HepG2 (cell line): ENCODE results near the gene ATG4D. TPM values are rescaled to one million over a fixed set of nuclear protein-coding genes. Genes with fewer than 3 reads are reported as not detected.

ENCODE experiments used
- AFF4 ChIP-seq: sonication (generic); formaldehyde crosslinking; IDR thresholded peaks from 2 replicates; pipeline ENCODE4 v1.4.0; 2020; ENCODE audit warnings: missing genetic modification reagents
- AGO2 ChIP-seq: fragments of 200-400 bp; formaldehyde crosslinking; optimal IDR thresholded peaks from 2 replicates; pipeline ENCODE3; 2017; ENCODE audit warnings: mild to moderate bottlenecking, low read depth, low read length, moderate library complexity
- EZH2 ChIP-seq: conservative IDR thresholded peaks from 2 replicates; pipeline ENCODE4 v1.6.1; 2012; ENCODE audit warnings: mild to moderate bottlenecking, low read depth, low read length, moderate library complexity
- GATAD2A ChIP-seq: IDR thresholded peaks from 2 replicates; pipeline ENCODE4 v1.6.1; 2016
- GLI4 ChIP-seq: sonication (generic); formaldehyde crosslinking; IDR thresholded peaks from 2 replicates; pipeline ENCODE4 v1.5.1; 2020; ENCODE audit warnings: missing genetic modification reagents, mild to moderate bottlenecking, moderate library complexity, borderline replicate concordance
- HDAC1 ChIP-seq: sonication (generic); formaldehyde crosslinking; IDR thresholded peaks from 2 replicates; pipeline ENCODE4 v1.5.1; 2020; ENCODE audit warnings: mild to moderate bottlenecking, missing genetic modification reagents
- HNRNPLL ChIP-seq: fragments of 200-400 bp; formaldehyde crosslinking; IDR thresholded peaks from 2 replicates; pipeline ENCODE4 v1.6.1; 2017; ENCODE audit warnings: mild to moderate bottlenecking, low read depth, low read length; ENCODE audit not compliant: poor library complexity, severe bottlenecking
- JARID2 ChIP-seq: sonication (generic); formaldehyde crosslinking; IDR thresholded peaks from 2 replicates; pipeline ENCODE4 v1.8.1; 2023; ENCODE audit warnings: missing genetic modification reagents, inconsistent platforms; ENCODE audit not compliant: insufficient replicate concordance
- KDM4B ChIP-seq: sonication (generic); formaldehyde crosslinking; IDR thresholded peaks from 2 replicates; pipeline ENCODE4 v1.4.0; 2020; ENCODE audit warnings: missing genetic modification reagents
- PATZ1 ChIP-seq: sonication (generic); formaldehyde crosslinking; IDR thresholded peaks from 2 replicates; pipeline ENCODE4 v1.4.0; 2020; ENCODE audit warnings: missing genetic modification reagents
- POLR2A ChIP-seq, 2 experiments: IDR thresholded peaks; 2 replicates each; pipeline ENCODE4 v1.6.1; 2011; ENCODE audit warnings: low read depth in 2 of 2, low read length in 2 of 2, mild to moderate bottlenecking in 1 of 2, moderate library complexity in 1 of 2; ENCODE audit not compliant: insufficient read depth in 1 of 2
- POLR2AphosphoS2 ChIP-seq: IDR thresholded peaks from 2 replicates; pipeline ENCODE4 v1.6.1; 2011; ENCODE audit warnings: low read depth, low read length, improper control_type of control experiment
- PREB ChIP-seq: sonication (generic); formaldehyde crosslinking; IDR thresholded peaks from 2 replicates; pipeline ENCODE4 v1.4.0; 2020; ENCODE audit warnings: missing genetic modification reagents
- SCMH1 ChIP-seq: sonication (generic); formaldehyde crosslinking; IDR thresholded peaks from 2 replicates; pipeline ENCODE4 v1.9.0; 2021; ENCODE audit warnings: missing genetic modification reagents, mild to moderate bottlenecking, borderline replicate concordance
- ZNF225 ChIP-seq: sonication (generic); formaldehyde crosslinking; IDR thresholded peaks from 2 replicates; pipeline ENCODE4 v1.4.0; 2020; ENCODE audit warnings: mild to moderate bottlenecking, missing genetic modification reagents
- ZNF335 ChIP-seq: sonication (generic); formaldehyde crosslinking; IDR thresholded peaks from 2 replicates; pipeline ENCODE4 v1.4.0; 2020; ENCODE audit warnings: missing genetic modification reagents
- ZNF414 ChIP-seq: sonication (generic); formaldehyde crosslinking; IDR thresholded peaks from 2 replicates; pipeline ENCODE4 v1.5.0; 2020; ENCODE audit warnings: missing genetic modification reagents
- ZNF781 ChIP-seq: sonication (generic); formaldehyde crosslinking; IDR thresholded peaks from 2 replicates; pipeline ENCODE4 v1.5.1; 2020; ENCODE audit warnings: borderline replicate concordance, mild to moderate bottlenecking, missing genetic modification reagents; ENCODE audit errors: not compliant biosample characterization
- ZNF800 ChIP-seq: sonication (generic); formaldehyde crosslinking; IDR thresholded peaks from 2 replicates; pipeline ENCODE4 v1.4.0; 2020; ENCODE audit warnings: missing genetic modification reagents
- polyA plus RNA-seq, 8 experiments: library from polyadenylated mRNA; depleted of rRNA in 3 of 8; stranded (reverse) in 7 of 8; unstranded in 1 of 8; fragments of >200 nt; fragmentation: Illumina TruSeq in 4 of 8; extraction: Trizol in 4 of 8; gene quantifications; 2 replicates each; pipeline versions ENCODE4 v1.2.1 to v1.2.3, GENCODE V29; 2011 to 2016; ENCODE audit warnings: low read depth in 4 of 8, missing spikeins in 1 of 8, mixed read lengths in 1 of 8; ENCODE audit not compliant: insufficient read depth in 1 of 8
- total RNA-seq, 5 experiments: library from RNA; depleted of rRNA; stranded (reverse); fragments of >200 nt; fragmentation: Illumina TruSeq; extraction: Trizol; gene quantifications; 2 replicates each; pipeline ENCODE4 v1.2.3, GENCODE V29; 2016; ENCODE audit warnings: low read depth in 1 of 5

Gene ATG4D
- total and polyA plus RNA-seq, 2 of the 13 experiments (the other 11 are each of a cell fraction or from before 2014, with no cell fraction given) = 17.8 to 19.0 TPM

- TF ChIP-seq ZNF800 (CRISPR knock-in tag) (no peak), ZNF781 (CRISPR knock-in tag) (peak; percentile 52), GLI4 (CRISPR knock-in tag) (peak; percentile 0; the same call in 1 of the 2 replicates), EZH2 (no peak), KDM4B (CRISPR knock-in tag) (peak; percentile 83; the same call in 1 of the 2 replicates), JARID2 (peak; percentile 52), HDAC1 (CRISPR knock-in tag) (peak; percentile 4; the same call in 1 of the 2 replicates), POLR2AphosphoS2 (no peak), AGO2 (peak; percentile 86), ZNF335 (CRISPR knock-in tag) (peak; percentile 43; the same call in 1 of the 2 replicates), PREB (0 out of 2 replicates have a peak, but pooled peaks have one; percentile 35), SCMH1 (CRISPR knock-in tag) (no peak), ZNF225 (CRISPR knock-in tag) (peak; percentile 12; the same call in 1 of the 2 replicates), AFF4 (CRISPR knock-in tag) (peak; percentile 62; the same call in 1 of the 2 replicates), HNRNPLL (peak; percentile 6), GATAD2A (CRISPR knock-in tag) (peak; percentile 38; the same call in 1 of the 2 replicates), POLR2A (IDR thresholded peaks at IDR 0.05; ENCODE audit: insufficient read depth in 1 of 2, low read depth in 2 of 2, low read length in 2 of 2) (peak in 1 of 2 experiments; percentile 3; a peak in 1 of 4 replicates), PATZ1 (CRISPR knock-in tag) (peak; percentile 22; the same call in 1 of the 2 replicates), ZNF414 (CRISPR knock-in tag) (0 out of 2 replicates have a peak, but pooled peaks have one; percentile 41)
Observed at GRCh38 chr19:10501971-10502523, 41.7 kb upstream of the ATG4D start (continued).
